ENCODE data around the gene SLC38A3. TPM values are rescaled to one million over a fixed set of nuclear protein-coding genes. Genes with fewer than 3 reads are reported as not detected.

Gene SLC38A3
- total and polyA plus RNA-seq, 12 donors: 0.05 to 48.8 (median 0.28) TPM; not detected in 2

DNA sequence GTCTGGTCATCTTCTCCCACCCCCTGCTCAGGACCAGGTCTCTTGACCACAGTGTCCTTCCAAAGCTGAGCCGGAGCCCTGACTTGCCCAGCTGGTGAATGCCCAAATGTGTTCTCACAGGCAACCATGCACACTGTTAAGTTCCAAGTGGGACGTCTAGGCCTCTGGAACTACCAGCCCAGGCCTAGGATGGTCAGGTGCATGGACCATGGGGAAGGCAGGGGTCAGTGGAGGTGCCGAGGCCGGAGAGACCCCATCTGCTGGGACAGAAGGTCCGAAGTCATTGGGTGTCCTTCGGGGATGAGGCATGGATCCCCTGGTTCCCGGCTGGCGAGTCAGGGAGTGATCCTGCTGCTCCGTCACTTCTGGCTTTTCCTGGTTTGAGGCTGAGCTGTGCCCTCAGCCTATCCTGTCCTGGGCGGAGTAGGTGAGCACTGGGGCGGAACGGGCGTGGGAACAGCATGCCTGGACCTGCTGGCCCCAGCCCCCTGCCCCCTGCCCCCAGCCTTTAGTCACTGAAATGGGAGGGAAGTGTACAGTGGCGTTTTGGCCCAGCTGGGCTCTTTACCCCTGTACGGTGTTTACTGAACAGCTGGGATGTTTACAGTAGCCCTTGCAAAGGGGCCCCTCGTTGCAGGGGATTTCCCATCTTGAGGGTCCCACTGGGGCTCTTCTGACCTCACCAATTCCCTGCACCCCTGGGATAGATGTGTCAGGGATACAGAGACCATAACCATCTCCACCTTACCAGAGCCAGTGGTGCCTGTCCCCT is 37.8 kb upstream of the SLC38A3 start:
- DNase-seq: no peak
- Histone ChIP-seq H3K27me3 (no peaks in the 10 kb centered on the region), H3K36me3 (replicated peaks in 1 of 2) (no peaks in the 10 kb centered on the region), H3K9me3 (replicated peaks in 1 of 3) (no peaks in the 10 kb centered on the region), H3K4me1 (replicated peaks in 1 of 2) (peaks cover 14 to 24% of the 10 kb centered on the region in 2 donors), H3K4me3 (no peak overlapping the region), H3K27ac (peak overlapping the region in 2 of 5 donors; percentile 26 to 67)
- WGBS, 4 donors: 57 to 70% (median 66%) methylated on average over 11 to 16 of the region's 16 CpGs
- intact Hi-C loops (cut with DNase I): no loop called here
- TF ChIP-seq POLR2A (IDR thresholded peaks at IDR 0.05): no peak
- TF ChIP-seq, protein P1, sequence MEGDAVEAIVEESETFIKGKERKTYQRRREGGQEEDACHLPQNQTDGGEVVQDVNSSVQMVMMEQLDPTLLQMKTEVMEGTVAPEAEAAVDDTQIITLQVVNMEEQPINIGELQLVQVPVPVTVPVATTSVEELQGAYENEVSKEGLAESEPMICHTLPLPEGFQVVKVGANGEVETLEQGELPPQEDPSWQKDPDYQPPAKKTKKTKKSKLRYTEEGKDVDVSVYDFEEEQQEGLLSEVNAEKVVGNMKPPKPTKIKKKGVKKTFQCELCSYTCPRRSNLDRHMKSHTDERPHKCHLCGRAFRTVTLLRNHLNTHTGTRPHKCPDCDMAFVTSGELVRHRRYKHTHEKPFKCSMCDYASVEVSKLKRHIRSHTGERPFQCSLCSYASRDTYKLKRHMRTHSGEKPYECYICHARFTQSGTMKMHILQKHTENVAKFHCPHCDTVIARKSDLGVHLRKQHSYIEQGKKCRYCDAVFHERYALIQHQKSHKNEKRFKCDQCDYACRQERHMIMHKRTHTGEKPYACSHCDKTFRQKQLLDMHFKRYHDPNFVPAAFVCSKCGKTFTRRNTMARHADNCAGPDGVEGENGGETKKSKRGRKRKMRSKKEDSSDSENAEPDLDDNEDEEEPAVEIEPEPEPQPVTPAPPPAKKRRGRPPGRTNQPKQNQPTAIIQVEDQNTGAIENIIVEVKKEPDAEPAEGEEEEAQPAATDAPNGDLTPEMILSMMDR (IDR thresholded peaks at IDR 0.05): no peak

DNA sequence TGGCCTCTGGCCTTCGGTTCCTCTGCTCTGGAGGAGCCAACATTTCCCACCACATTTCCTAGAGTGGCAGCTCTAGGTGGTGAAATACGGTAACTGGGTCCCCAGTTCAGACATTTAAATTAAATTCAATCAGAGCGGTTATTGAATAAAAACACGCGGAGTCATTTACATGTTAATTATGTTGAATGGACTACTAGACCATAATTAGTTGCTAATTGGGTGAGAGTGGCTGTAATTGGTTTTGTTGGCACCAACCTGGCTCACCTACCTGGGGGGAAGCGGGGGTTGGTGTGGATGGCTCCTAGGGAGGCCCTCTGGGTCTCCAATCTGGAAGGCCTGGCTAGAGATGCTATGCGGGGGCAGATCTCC is 37.2 kb upstream of the SLC38A3 start:
- Histone ChIP-seq H3K27me3 (no peaks in the 10 kb centered on the region), H3K4me1 (replicated peaks in 1 of 2) (peaks cover 14 to 24% of the 10 kb centered on the region in 2 donors), H3K27ac (peak overlapping the region in 1 of 5 donors; percentile 67), H3K4me3 (no peak overlapping the region), H3K36me3 (replicated peaks in 1 of 2) (no peaks in the 10 kb centered on the region), H3K9me3 (replicated peaks in 1 of 3) (no peaks in the 10 kb centered on the region)
- intact Hi-C loops (cut with DNase I): no loop called here
- TF ChIP-seq POLR2A (IDR thresholded peaks at IDR 0.05): no peak
- TF ChIP-seq, protein P1 (IDR thresholded peaks at IDR 0.05): no peak
- DNase-seq: no peak
- 86 to 88% (median 88%) methylated on average over 7 of the region's 7 CpGs for WGBS, 4 donors

DNA sequence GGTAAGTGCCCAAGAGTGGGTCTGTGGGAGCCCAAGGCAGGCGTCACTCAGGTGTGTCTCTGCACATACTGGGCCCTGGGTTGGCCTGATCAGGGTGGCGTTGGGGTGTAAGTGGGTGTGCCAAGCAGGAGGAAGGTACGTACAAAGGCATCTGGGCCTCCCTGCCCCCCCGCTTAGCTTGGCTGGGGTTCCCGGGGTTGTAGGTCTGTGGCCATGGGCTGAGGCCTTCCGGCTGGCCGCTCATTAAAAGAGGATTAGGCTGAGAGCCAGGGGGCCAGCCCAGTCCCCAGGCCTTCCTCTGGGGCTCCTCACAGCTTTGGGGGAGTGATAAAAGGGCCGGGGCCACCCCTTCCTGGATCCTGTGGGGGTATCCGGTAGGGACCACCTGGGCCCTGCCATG is 36.7 kb upstream of the SLC38A3 start:
- no peak for DNase-seq
- Histone ChIP-seq H3K4me1 (replicated peaks in 1 of 2) (peaks cover 14 to 24% of the 10 kb centered on the region in 2 donors), H3K27ac (peak overlapping the region in 2 of 5 donors; percentile 30 to 67), H3K27me3 (no peaks in the 10 kb centered on the region), H3K36me3 (replicated peaks in 1 of 2) (no peaks in the 10 kb centered on the region), H3K4me3 (no peak overlapping the region), H3K9me3 (replicated peaks in 1 of 3) (no peaks in the 10 kb centered on the region)
- no peak for TF ChIP-seq POLR2A (IDR thresholded peaks at IDR 0.05)
- TF ChIP-seq, protein P1 (IDR thresholded peaks at IDR 0.05): no peak
- intact Hi-C loops (cut with DNase I): no loop called here
- 58 to 66% (median 62%) methylated on average over 3 to 9 of the region's 9 CpGs for WGBS, 4 donors

DNA sequence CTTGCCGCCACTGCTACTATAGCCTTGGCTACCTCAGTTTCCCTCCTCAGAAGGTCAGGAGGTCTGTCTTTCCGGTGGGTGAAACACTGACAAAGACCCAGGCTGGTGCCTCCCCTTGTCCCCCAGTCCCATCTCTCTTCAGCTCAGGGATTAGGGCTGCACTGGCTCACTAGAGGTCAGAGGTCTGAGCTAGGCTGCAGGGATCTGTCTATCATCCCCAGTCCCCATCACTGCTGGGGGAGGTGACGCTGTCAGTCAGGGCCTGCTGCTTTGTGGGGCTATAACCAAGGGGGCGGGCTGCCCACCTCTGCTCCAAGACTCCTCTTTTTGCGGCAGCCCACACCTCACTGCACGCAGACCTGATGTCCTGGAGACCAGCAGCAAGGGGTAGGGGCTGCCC is 36.3 kb upstream of the SLC38A3 start:
- Histone ChIP-seq H3K36me3 (replicated peaks in 1 of 2) (no peaks in the 10 kb centered on the region), H3K4me1 (replicated peaks in 1 of 2) (peaks cover 14 to 23% of the 10 kb centered on the region in 2 donors), H3K4me3 (no peak overlapping the region), H3K9me3 (replicated peaks in 1 of 3) (no peaks in the 10 kb centered on the region), H3K27me3 (no peaks in the 10 kb centered on the region), H3K27ac (peak overlapping the region in 2 of 5 donors; percentile 30 to 67)
- intact Hi-C loops (cut with DNase I): no loop called here
- WGBS, 4 donors: 83 to 87% (median 86%) methylated on average over 4 to 6 of the region's 6 CpGs
- TF ChIP-seq POLR2A (IDR thresholded peaks at IDR 0.05): no peak
- TF ChIP-seq, protein P1 (IDR thresholded peaks at IDR 0.05): no peak
- no peak for DNase-seq
